ENCODE results near the gene KRTAP10-10. TPM values are rescaled to one million over a fixed set of nuclear protein-coding genes. Genes with fewer than 3 reads are reported as not detected.

KRTAP10-10 gene
- total RNA-seq, 1 experiment from 2014 or later, result not detected

- no TSS peak for BruUV-seq (replicated peaks)
- peaks cover 54% of the 10 kb centered on the region for H3K9me3 Mint-ChIP-seq (ENCODE audit: unreplicated experiment)
- ChIA-PET POLR2A (no interaction called here), CTCF (no interaction called here)
- Histone ChIP-seq H3K9me3 (peaks cover 24% of the 10 kb centered on the region), H3K27me3 (replicated peaks; ENCODE audit: control insufficient read depth, insufficient read depth, low read length) (no peaks in the 10 kb centered on the region), H3K4me1 (no peaks in the 10 kb centered on the region), H3K4me3 (ENCODE audit: low read depth, low read length) (no peak overlapping the region), H3K36me3 (ENCODE audit: control insufficient read depth, insufficient read depth, low read length) (no peaks in the 10 kb centered on the region)
- H3K36me3 Mint-ChIP-seq (ENCODE audit: insufficient read depth, unreplicated experiment), result no peaks in the 10 kb centered on the region
- DNase-seq, result no peak
- intact Hi-C loops (cut with micrococcal nuclease; ENCODE audit: unreplicated experiment), result no loop called here
- H3K27ac Mint-ChIP-seq (ENCODE audit: unreplicated experiment), result no peak overlapping the region
- H3K4me3 Mint-ChIP-seq (ENCODE audit: unreplicated experiment), result no peak overlapping the region
- H3K27me3 Mint-ChIP-seq (ENCODE audit: insufficient read depth, unreplicated experiment), result no peaks in the 10 kb centered on the region
- no peaks in the 10 kb centered on the region for H3K4me1 Mint-ChIP-seq (ENCODE audit: low read depth, unreplicated experiment)
- no peak for TF ChIP-seq CTCF (IDR thresholded peaks at IDR 0.05; ENCODE audit: insufficient read depth in 1 of 2, low read depth in 1 of 2, low read length in 1 of 2, severe bottlenecking in 1 of 2, unreplicated experiment in 1 of 2)
Measured at GRCh38 chr21:44623575-44623974, 13.6 kb upstream of the KRTAP10-10 start.

- no peaks in the 10 kb centered on the region for H3K36me3 ChIP-seq (ENCODE audit: control insufficient read depth, insufficient read depth, low read length)
- Mint-ChIP-seq H3K9me3 (ENCODE audit: unreplicated experiment) (peaks cover 46% of the 10 kb centered on the region), H3K4me1 (ENCODE audit: low read depth, unreplicated experiment) (no peaks in the 10 kb centered on the region), H3K27ac (ENCODE audit: unreplicated experiment) (no peak overlapping the region), H3K4me3 (ENCODE audit: unreplicated experiment) (no peak overlapping the region), H3K36me3 (ENCODE audit: insufficient read depth, unreplicated experiment) (no peaks in the 10 kb centered on the region), H3K27me3 (ENCODE audit: insufficient read depth, unreplicated experiment) (no peaks in the 10 kb centered on the region)
- TF ChIP-seq CTCF (IDR thresholded peaks at IDR 0.05; ENCODE audit: insufficient read depth in 1 of 2, low read depth in 1 of 2, low read length in 1 of 2, severe bottlenecking in 1 of 2, unreplicated experiment in 1 of 2), result no peak
- peaks cover 14% of the 10 kb centered on the region for H3K9me3 ChIP-seq
- intact Hi-C loops (cut with micrococcal nuclease; ENCODE audit: unreplicated experiment), result no loop called here
- CTCF ChIA-PET, result no interaction called here
- DNase-seq, result no peak
- no peak overlapping the region for H3K4me3 ChIP-seq (ENCODE audit: low read depth, low read length)
- POLR2A ChIA-PET, result no interaction called here
- H3K27me3 ChIP-seq (replicated peaks; ENCODE audit: control insufficient read depth, insufficient read depth, low read length), result no peaks in the 10 kb centered on the region
- H3K4me1 ChIP-seq, result no peaks in the 10 kb centered on the region
- BruUV-seq (replicated peaks), result no TSS peak
Measured at GRCh38 chr21:44625756-44626155, 11.4 kb upstream of the KRTAP10-10 start.

DNA sequence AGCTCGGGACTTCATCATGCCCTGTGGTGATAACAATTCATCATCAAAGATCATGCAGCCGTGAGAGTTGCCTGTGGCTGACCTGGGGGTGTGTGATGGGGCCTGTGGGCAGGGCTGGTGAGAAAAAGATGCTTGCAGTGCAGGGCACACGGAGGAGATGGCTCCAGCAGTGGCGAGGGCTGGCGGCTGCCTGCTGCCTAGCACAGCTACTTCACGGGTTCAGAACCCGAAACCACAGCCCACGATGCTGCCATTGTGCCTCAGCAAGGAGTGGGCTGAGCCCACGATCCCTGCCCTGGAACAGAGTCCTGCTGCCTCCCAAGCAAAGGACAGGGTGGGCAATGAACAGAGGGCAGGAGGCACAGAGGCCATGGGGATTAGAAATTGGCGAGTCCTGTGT is 10.9 kb upstream of the KRTAP10-10 start:
- no peak overlapping the region for H3K27ac Mint-ChIP-seq (ENCODE audit: unreplicated experiment)
- H3K4me1 Mint-ChIP-seq (ENCODE audit: low read depth, unreplicated experiment), result no peaks in the 10 kb centered on the region
- peaks cover 12% of the 10 kb centered on the region; the same call in 1 of the 2 replicates for H3K9me3 ChIP-seq
- no peaks in the 10 kb centered on the region for H3K27me3 Mint-ChIP-seq (ENCODE audit: insufficient read depth, unreplicated experiment)
- no peaks in the 10 kb centered on the region for H3K27me3 ChIP-seq (replicated peaks; ENCODE audit: control insufficient read depth, insufficient read depth, low read length)
- no peak for TF ChIP-seq CTCF (IDR thresholded peaks at IDR 0.05; ENCODE audit: insufficient read depth in 1 of 2, low read depth in 1 of 2, low read length in 1 of 2, severe bottlenecking in 1 of 2, unreplicated experiment in 1 of 2)
- H3K36me3 Mint-ChIP-seq (ENCODE audit: insufficient read depth, unreplicated experiment), result no peaks in the 10 kb centered on the region
- H3K4me1 ChIP-seq, result no peaks in the 10 kb centered on the region
- ChIA-PET POLR2A (no interaction called here), CTCF (no interaction called here)
- no peak overlapping the region for H3K4me3 Mint-ChIP-seq (ENCODE audit: unreplicated experiment)
- no peaks in the 10 kb centered on the region for H3K36me3 ChIP-seq (ENCODE audit: control insufficient read depth, insufficient read depth, low read length)
- no TSS peak for BruUV-seq (replicated peaks)
- no peak overlapping the region for H3K4me3 ChIP-seq (ENCODE audit: low read depth, low read length)
- DNase-seq, result no peak
- peaks cover 48% of the 10 kb centered on the region for H3K9me3 Mint-ChIP-seq (ENCODE audit: unreplicated experiment)
- intact Hi-C loops (cut with micrococcal nuclease; ENCODE audit: unreplicated experiment), result no loop called here
